Astrocyte (in vitro differentiated cells and primary cell): ENCODE data around the gene LMX1B. TPM values are rescaled to one million over a fixed set of nuclear protein-coding genes. Genes with fewer than 3 reads are reported as not detected.

Source experiments
- DNase-seq: peaks from one replicate; pipeline ENCODE4 v3.0.0-alpha.2; 2010; ENCODE audit warnings: low read depth
- FAIRE-seq: peaks from 2 replicates; lab custom pipeline; 2011; peaks lifted over from hg19 to GRCh38; lab: Jason Lieb, UNC
- H2AFZ ChIP-seq: 2 replicates; pipeline ENCODE4 v1.6.0; 2012; ENCODE audit warnings: low read depth, low read length, inconsistent platforms
- H3K27ac ChIP-seq: 2 replicates; pipeline ENCODE4 v1.5.1; 2011; ENCODE audit warnings: low read depth, low read length, inconsistent platforms
- H3K27me3 ChIP-seq: 2 replicates; pipeline ENCODE4 v1.6.0; 2011; ENCODE audit warnings: low read length, inconsistent platforms; ENCODE audit not compliant: insufficient read depth
- H3K36me3 ChIP-seq: 2 replicates; pipeline ENCODE4 v1.5.1; 2011; ENCODE audit warnings: low read length, inconsistent platforms; ENCODE audit not compliant: insufficient read depth
- H3K4me1 ChIP-seq: 2 replicates; pipeline ENCODE4 v1.5.1; 2011; ENCODE audit warnings: low read length, inconsistent platforms; ENCODE audit not compliant: insufficient read depth
- H3K4me2 ChIP-seq: 2 replicates; pipeline ENCODE4 v1.6.0; 2012; ENCODE audit warnings: low read length, inconsistent platforms
- H3K4me3 ChIP-seq: 2 replicates; pipeline ENCODE4 v1.5.1; 2011; ENCODE audit warnings: low read depth, mild to moderate bottlenecking, low read length, inconsistent platforms; ENCODE audit not compliant: insufficient read depth
- H3K79me2 ChIP-seq: 2 replicates; pipeline ENCODE4 v1.6.0; 2012; ENCODE audit warnings: mild to moderate bottlenecking, low read length, inconsistent platforms; ENCODE audit not compliant: insufficient read depth
- H3K9ac ChIP-seq: 2 replicates; pipeline ENCODE4 v1.6.0; 2012; ENCODE audit warnings: mild to moderate bottlenecking, low read length, inconsistent platforms
- H3K9me3 ChIP-seq: 2 replicates; pipeline ENCODE4 v1.5.1; 2012; ENCODE audit warnings: low read depth, mild to moderate bottlenecking, low read length, inconsistent platforms; ENCODE audit not compliant: insufficient read depth
- H4K20me1 ChIP-seq: 2 replicates; pipeline ENCODE4 v1.6.0; 2012; ENCODE audit warnings: low read length, inconsistent platforms; ENCODE audit not compliant: insufficient read depth
- H3K27ac Mint-ChIP-seq: one replicate; pipeline ENCODE4 v1.8.0; 2021; ENCODE audit warnings: mild to moderate bottlenecking, mixed read lengths; ENCODE audit not compliant: unreplicated experiment
- H3K27me3 Mint-ChIP-seq: one replicate; pipeline ENCODE4 v1.8.0; 2021; ENCODE audit warnings: low read depth, mixed read lengths; ENCODE audit not compliant: unreplicated experiment
- H3K36me3 Mint-ChIP-seq: one replicate; pipeline ENCODE4 v1.8.0; 2021; ENCODE audit warnings: low read depth, mixed read lengths; ENCODE audit not compliant: unreplicated experiment
- H3K4me1 Mint-ChIP-seq: one replicate; pipeline ENCODE4 v1.8.0; 2021; ENCODE audit warnings: low read depth, mixed read lengths; ENCODE audit not compliant: unreplicated experiment
- H3K4me3 Mint-ChIP-seq: one replicate; pipeline ENCODE4 v1.8.0; 2021; ENCODE audit warnings: mild to moderate bottlenecking, moderate library complexity, mixed read lengths; ENCODE audit not compliant: unreplicated experiment
- H3K9me3 Mint-ChIP-seq: one replicate; pipeline ENCODE4 v1.8.0; 2021; ENCODE audit warnings: mild to moderate bottlenecking, mixed read lengths; ENCODE audit not compliant: unreplicated experiment
- EZH2 ChIP-seq: IDR thresholded peaks from 2 replicates; pipeline ENCODE4 v1.6.1; 2012; ENCODE audit warnings: mild to moderate bottlenecking, low read length, inconsistent platforms; ENCODE audit not compliant: insufficient read depth
- total RNA-seq: library from RNA; stranded (reverse); gene quantifications from 2 replicates; pipeline ENCODE4 v1.2.1, GENCODE V29; 2021
- TF ChIP-seq, protein P1 (sequence below): IDR thresholded peaks from 2 replicates; pipeline ENCODE4 v1.5.1; 2011; ENCODE audit warnings: low read depth, mild to moderate bottlenecking, inconsistent platforms, low read length, moderate library complexity; ENCODE audit not compliant: insufficient read depth

LMX1B gene
- total RNA-seq, 1 donor from 2014 or later: 0.45 TPM

DNA sequence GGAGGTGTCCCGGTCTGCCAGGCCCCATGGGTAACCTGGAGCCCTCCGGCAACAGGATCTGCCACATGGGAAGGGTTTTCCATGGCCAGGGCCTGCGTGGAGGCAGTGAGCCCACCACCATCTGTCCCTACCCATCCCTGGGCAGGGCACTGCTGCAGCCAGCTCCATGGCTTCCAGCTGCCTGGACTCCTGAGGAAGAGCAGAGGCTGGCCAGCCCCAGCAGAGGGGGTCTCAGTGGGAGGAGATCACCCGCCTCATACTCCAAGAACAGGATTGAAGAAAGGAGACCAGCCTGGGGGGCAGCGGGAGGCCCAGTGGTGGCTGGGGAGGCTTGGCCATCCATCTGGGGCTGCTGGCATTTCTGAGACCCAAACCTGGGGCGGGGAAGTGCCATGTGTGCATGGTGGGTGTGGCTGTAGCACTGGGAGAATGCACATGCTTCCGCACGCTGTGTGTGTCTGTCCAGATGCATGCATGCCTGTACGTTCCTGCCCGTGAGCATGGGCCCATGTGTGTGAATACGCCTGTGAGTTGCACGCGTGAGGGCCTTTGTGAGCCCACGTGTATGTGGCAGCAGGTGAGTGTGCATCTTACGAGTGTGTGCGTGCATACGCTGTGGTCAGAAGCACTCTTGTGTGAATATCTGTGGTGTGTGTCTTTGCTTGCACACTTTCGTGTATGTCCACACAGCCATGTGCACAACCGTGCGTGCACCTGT lies 78.5 kb downstream of the LMX1B start:
- FAIRE-seq: no peak
- TF ChIP-seq EZH2: no peak
- H3K27ac Mint-ChIP-seq: peak overlapping the region; percentile 58

DNA sequence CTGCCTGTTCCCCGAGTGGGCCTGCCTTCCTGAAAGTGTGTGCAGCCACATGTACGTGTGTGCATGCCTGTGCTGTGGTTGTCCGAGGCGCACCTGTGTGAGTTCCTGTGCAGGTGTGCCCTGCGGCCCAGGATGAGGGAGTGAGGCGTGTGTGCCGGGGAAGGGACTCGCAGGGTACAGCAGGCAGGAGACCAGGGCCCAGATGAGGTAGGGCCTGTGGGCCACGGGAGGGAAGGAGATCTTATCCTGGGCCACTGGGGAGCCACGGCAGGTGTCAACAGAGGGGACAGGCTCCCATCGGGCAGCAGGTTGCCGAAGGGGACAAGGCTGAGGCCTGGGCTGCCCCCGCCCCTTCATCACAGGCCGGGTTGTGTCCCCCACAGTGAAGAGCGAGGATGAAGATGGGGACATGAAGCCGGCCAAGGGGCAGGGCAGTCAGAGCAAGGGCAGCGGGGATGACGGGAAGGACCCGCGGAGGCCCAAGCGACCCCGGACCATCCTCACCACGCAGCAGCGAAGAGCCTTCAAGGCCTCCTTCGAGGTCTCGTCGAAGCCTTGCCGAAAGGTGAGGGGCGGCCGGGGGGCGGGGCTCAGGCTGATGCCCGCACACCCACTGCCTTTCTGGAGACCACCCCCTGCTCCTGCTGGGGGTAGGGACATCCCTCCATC lies 79.2 kb downstream of the LMX1B start:
- H3K4me1 ChIP-seq: no peaks in the 10 kb centered on the region
- H3K4me3 ChIP-seq: no peak overlapping the region
- no peak overlapping the region for H3K27ac Mint-ChIP-seq
- H2AFZ ChIP-seq: no peak overlapping the region
- H3K27me3 ChIP-seq: peaks cover 9% of the 10 kb centered on the region
- H3K27me3 Mint-ChIP-seq: peaks cover 70% of the 10 kb centered on the region
- H3K4me2 ChIP-seq: no peak overlapping the region
- no peak for FAIRE-seq
- TF ChIP-seq EZH2: no peak
- TF ChIP-seq, protein P1, sequence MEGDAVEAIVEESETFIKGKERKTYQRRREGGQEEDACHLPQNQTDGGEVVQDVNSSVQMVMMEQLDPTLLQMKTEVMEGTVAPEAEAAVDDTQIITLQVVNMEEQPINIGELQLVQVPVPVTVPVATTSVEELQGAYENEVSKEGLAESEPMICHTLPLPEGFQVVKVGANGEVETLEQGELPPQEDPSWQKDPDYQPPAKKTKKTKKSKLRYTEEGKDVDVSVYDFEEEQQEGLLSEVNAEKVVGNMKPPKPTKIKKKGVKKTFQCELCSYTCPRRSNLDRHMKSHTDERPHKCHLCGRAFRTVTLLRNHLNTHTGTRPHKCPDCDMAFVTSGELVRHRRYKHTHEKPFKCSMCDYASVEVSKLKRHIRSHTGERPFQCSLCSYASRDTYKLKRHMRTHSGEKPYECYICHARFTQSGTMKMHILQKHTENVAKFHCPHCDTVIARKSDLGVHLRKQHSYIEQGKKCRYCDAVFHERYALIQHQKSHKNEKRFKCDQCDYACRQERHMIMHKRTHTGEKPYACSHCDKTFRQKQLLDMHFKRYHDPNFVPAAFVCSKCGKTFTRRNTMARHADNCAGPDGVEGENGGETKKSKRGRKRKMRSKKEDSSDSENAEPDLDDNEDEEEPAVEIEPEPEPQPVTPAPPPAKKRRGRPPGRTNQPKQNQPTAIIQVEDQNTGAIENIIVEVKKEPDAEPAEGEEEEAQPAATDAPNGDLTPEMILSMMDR: no peak
- DNase-seq: no peak
- no peaks in the 10 kb centered on the region for H3K9me3 ChIP-seq
- H3K9ac ChIP-seq: no peak overlapping the region
- H3K9me3 Mint-ChIP-seq: no peaks in the 10 kb centered on the region
- H3K36me3 ChIP-seq: no peaks in the 10 kb centered on the region
- H3K79me2 ChIP-seq: no peaks in the 10 kb centered on the region
- H3K4me3 Mint-ChIP-seq: no peak overlapping the region
- H3K27ac ChIP-seq: no peak overlapping the region
- H3K4me1 Mint-ChIP-seq: no peaks in the 10 kb centered on the region
- H3K36me3 Mint-ChIP-seq: no peaks in the 10 kb centered on the region
- H4K20me1 ChIP-seq: no peaks in the 10 kb centered on the region

More for the DNA sequence above, 78.5 kb downstream of the LMX1B start:
- peaks cover 72% of the 10 kb centered on the region for H3K27me3 Mint-ChIP-seq
- no peak for DNase-seq
- H3K4me3 ChIP-seq: no peak overlapping the region
- H3K9me3 ChIP-seq: no peaks in the 10 kb centered on the region
- no peaks in the 10 kb centered on the region for H3K36me3 Mint-ChIP-seq
- H4K20me1 ChIP-seq: no peaks in the 10 kb centered on the region
- H3K9me3 Mint-ChIP-seq: no peaks in the 10 kb centered on the region
- no peaks in the 10 kb centered on the region for H3K36me3 ChIP-seq
- H3K4me2 ChIP-seq: no peak overlapping the region
- H3K4me1 Mint-ChIP-seq: no peaks in the 10 kb centered on the region
- no peaks in the 10 kb centered on the region for H3K4me1 ChIP-seq
- H3K9ac ChIP-seq: no peak overlapping the region
- no peak overlapping the region for H3K4me3 Mint-ChIP-seq
- H3K79me2 ChIP-seq: no peaks in the 10 kb centered on the region
- peaks cover 9% of the 10 kb centered on the region for H3K27me3 ChIP-seq
- H2AFZ ChIP-seq: no peak overlapping the region
- no peak overlapping the region for H3K27ac ChIP-seq

DNA sequence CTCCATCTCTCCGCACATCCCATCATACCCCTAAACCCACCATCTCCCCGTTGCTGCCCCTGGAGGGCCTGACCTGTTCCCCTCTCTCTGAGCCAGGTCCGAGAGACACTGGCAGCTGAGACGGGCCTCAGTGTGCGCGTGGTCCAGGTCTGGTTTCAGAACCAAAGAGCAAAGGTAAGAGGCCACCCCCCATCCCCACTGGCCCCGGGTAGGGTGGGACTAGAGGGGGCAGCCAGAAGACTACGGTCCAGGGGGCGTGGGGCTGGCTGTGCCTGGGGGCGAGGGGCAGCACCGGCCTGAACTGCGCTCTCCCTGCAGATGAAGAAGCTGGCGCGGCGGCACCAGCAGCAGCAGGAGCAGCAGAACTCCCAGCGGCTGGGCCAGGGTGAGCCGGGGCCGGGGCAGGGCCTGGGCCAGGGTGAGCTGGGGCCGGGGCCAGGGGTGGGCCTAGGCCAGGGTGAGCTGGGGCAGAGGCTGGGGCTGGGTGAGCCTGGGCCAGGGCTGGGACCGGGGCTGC lies 79.8 kb downstream of the LMX1B start:
- Histone ChIP-seq H3K9ac (no peak overlapping the region), H4K20me1 (no peaks in the 10 kb centered on the region), H3K36me3 (no peaks in the 10 kb centered on the region), H3K27ac (no peak overlapping the region), H3K9me3 (no peaks in the 10 kb centered on the region), H2AFZ (no peak overlapping the region), H3K4me1 (no peaks in the 10 kb centered on the region), H3K27me3 (peaks cover 9% of the 10 kb centered on the region), H3K79me2 (no peaks in the 10 kb centered on the region), H3K4me3 (no peak overlapping the region), H3K4me2 (no peak overlapping the region)
- DNase-seq (no peak), FAIRE-seq (no peak)
- no peaks in the 10 kb centered on the region for H3K9me3 Mint-ChIP-seq
- no peaks in the 10 kb centered on the region for H3K36me3 Mint-ChIP-seq
- no peak overlapping the region for H3K27ac Mint-ChIP-seq
- peaks cover 72% of the 10 kb centered on the region for H3K27me3 Mint-ChIP-seq
- no peaks in the 10 kb centered on the region for H3K4me1 Mint-ChIP-seq
- TF ChIP-seq, protein P1: no peak
- no peak for TF ChIP-seq EZH2
- no peak overlapping the region for H3K4me3 Mint-ChIP-seq
